ENCODE results near the gene BPGM. TPM values are rescaled to one million over a fixed set of nuclear protein-coding genes. Genes with fewer than 3 reads are reported as not detected.

BPGM gene
- polyA plus RNA-seq, 3 donors = 3.9 to 20.6 (median 18.4) TPM

GRCh38 chr7:134694767-134695166 lies 48.1 kb downstream of the BPGM start:
- H3K27ac ChIP-seq (ENCODE audit: low read depth in 1 of 2, low read length in 2 of 2) = no peak overlapping the region

GRCh38 chr7:134695321-134695860 lies 48.7 kb downstream of the BPGM start:
- no peak overlapping the region for H3K27ac Mint-ChIP-seq

More at GRCh38 chr7:134694767-134695166, 48.1 kb downstream of the BPGM start:
- Histone ChIP-seq H4K20me1 (ENCODE audit: insufficient read depth, low read length) (no peaks in the 10 kb centered on the region), H3K27me3 (ENCODE audit: control insufficient read depth in 2 of 2, insufficient read depth in 2 of 2, low read length in 2 of 2) (no peaks in the 10 kb centered on the region), H3K9ac (ENCODE audit: insufficient read depth, low read length, poor library complexity, severe bottlenecking) (no peak overlapping the region), H3K4me1 (ENCODE audit: control insufficient read depth in 1 of 2, insufficient read depth in 2 of 2, low read length in 2 of 2) (no peaks in the 10 kb centered on the region), H3K9me3 (replicated peaks in 1 of 2; ENCODE audit: control insufficient read depth in 1 of 2, insufficient read depth in 1 of 2, low read length in 2 of 2) (no peaks in the 10 kb centered on the region), H2AFZ (ENCODE audit: insufficient read depth, low read depth, low read length, poor library complexity, severe bottlenecking) (no peak overlapping the region), H3K36me3 (replicated peaks in 1 of 2; ENCODE audit: control insufficient read depth in 1 of 2, insufficient read depth in 2 of 2, low read length in 2 of 2) (no peaks in the 10 kb centered on the region), H3K79me2 (ENCODE audit: insufficient read depth, low read length) (no peaks in the 10 kb centered on the region), H3K4me3 (replicated peaks in 1 of 3; ENCODE audit: low read depth in 2 of 3, low read length in 3 of 3) (no peak overlapping the region), H3K4me2 (replicated peaks; ENCODE audit: extremely low read depth, low read length, poor library complexity, severe bottlenecking) (no peak overlapping the region)
- no peaks in the 10 kb centered on the region for H3K36me3 Mint-ChIP-seq
- H3K4me1 Mint-ChIP-seq = peaks cover 4% of the 10 kb centered on the region
- intact Hi-C loops (cut with micrococcal nuclease) = no loop called here
- H3K27me3 Mint-ChIP-seq (ENCODE audit: low read depth in 3 of 3) = peaks cover 0 to 22% (median 10%) of the 10 kb centered on the region in 3 donors
- no peak for DNase-seq
- H3K4me3 Mint-ChIP-seq = no peak overlapping the region
- no peak overlapping the region for H3K27ac Mint-ChIP-seq
- no peak for TF ChIP-seq CTCF (IDR thresholded peaks at IDR 0.05)
- H3K9me3 Mint-ChIP-seq = no peaks in the 10 kb centered on the region
- 100% methylated on average over 1 of the region's 2 CpGs for WGBS (ENCODE audit: insufficient coverage)

More at GRCh38 chr7:134695321-134695860, 48.7 kb downstream of the BPGM start:
- H3K27ac ChIP-seq (ENCODE audit: low read depth in 1 of 2, low read length in 2 of 2) = no peak overlapping the region
- DNase-seq = no peak
- Mint-ChIP-seq H3K27me3 (ENCODE audit: low read depth in 3 of 3) (peaks cover 0 to 20% (median 10%) of the 10 kb centered on the region in 3 donors), H3K36me3 (no peaks in the 10 kb centered on the region), H3K4me3 (no peak overlapping the region), H3K4me1 (peaks cover 4% of the 10 kb centered on the region), H3K9me3 (no peaks in the 10 kb centered on the region)
- H3K4me2 ChIP-seq (replicated peaks; ENCODE audit: extremely low read depth, low read length, poor library complexity, severe bottlenecking) = no peak overlapping the region
- H3K9me3 ChIP-seq (replicated peaks in 1 of 2; ENCODE audit: control insufficient read depth in 1 of 2, insufficient read depth in 1 of 2, low read length in 2 of 2) = no peaks in the 10 kb centered on the region
- no peak overlapping the region for H3K4me3 ChIP-seq (replicated peaks in 1 of 3; ENCODE audit: low read depth in 2 of 3, low read length in 3 of 3)
- H3K9ac ChIP-seq (ENCODE audit: insufficient read depth, low read length, poor library complexity, severe bottlenecking) = no peak overlapping the region
- no peak for TF ChIP-seq CTCF (IDR thresholded peaks at IDR 0.05)
- H3K79me2 ChIP-seq (ENCODE audit: insufficient read depth, low read length) = no peaks in the 10 kb centered on the region
- H2AFZ ChIP-seq (ENCODE audit: insufficient read depth, low read depth, low read length, poor library complexity, severe bottlenecking) = no peak overlapping the region
- H4K20me1 ChIP-seq (ENCODE audit: insufficient read depth, low read length) = no peaks in the 10 kb centered on the region
- intact Hi-C loops (cut with micrococcal nuclease) = no loop called here
- H3K27me3 ChIP-seq (ENCODE audit: control insufficient read depth in 2 of 2, insufficient read depth in 2 of 2, low read length in 2 of 2) = no peaks in the 10 kb centered on the region
- H3K36me3 ChIP-seq (replicated peaks in 1 of 2; ENCODE audit: control insufficient read depth in 1 of 2, insufficient read depth in 2 of 2, low read length in 2 of 2) = no peaks in the 10 kb centered on the region
- no peaks in the 10 kb centered on the region for H3K4me1 ChIP-seq (ENCODE audit: control insufficient read depth in 1 of 2, insufficient read depth in 2 of 2, low read length in 2 of 2)
- 96% methylated on average over 5 of the region's 9 CpGs for WGBS (ENCODE audit: insufficient coverage)

All from CD14-positive monocyte (primary cell).